Activated B cell treated with CpG ODN at 0.5 μM for 24 hours (primary cell): ENCODE measurements around the gene CLSTN1. TPM values are rescaled to one million over a fixed set of nuclear protein-coding genes. Genes with fewer than 3 reads are reported as not detected.

ENCODE experiments used
- ATAC-seq: fragments of 200-7000 bp; cut with Tn5 transposase; one replicate; pipeline ENCODE4 v1.10.0; 2021; ENCODE audit warnings: low read depth, mild to moderate bottlenecking, moderate library complexity
- CTCF ChIA-PET: fragments of 350-600 bp; sonication (Branson Sonifier 250); formaldehyde crosslinking; loops from one replicate; lab custom pipeline; 2021; ENCODE audit warnings: antibody characterized with exemption; lab: Charles Lee
- POLR2A ChIA-PET: fragments of 350-600 bp; sonication (Branson Sonifier 250); formaldehyde crosslinking; loops from one replicate; lab custom pipeline; 2021; ENCODE audit warnings: antibody characterized with exemption; lab: Charles Lee
- DNase-seq: peaks from one replicate; pipeline ENCODE4 v3.0.0; 2022
- H3K27ac Mint-ChIP-seq: one replicate; pipeline ENCODE4 v1.8.0; 2020; ENCODE audit warnings: mixed read lengths
- H3K27me3 Mint-ChIP-seq: one replicate; pipeline ENCODE4 v1.8.0; 2021; ENCODE audit warnings: mixed read lengths
- H3K36me3 Mint-ChIP-seq: one replicate; pipeline ENCODE4 v1.8.0; 2021; ENCODE audit warnings: low read depth, mixed read lengths
- H3K4me1 Mint-ChIP-seq: one replicate; pipeline ENCODE4 v1.8.0; 2021; ENCODE audit warnings: mixed read lengths
- H3K4me3 Mint-ChIP-seq: one replicate; pipeline ENCODE4 v1.8.0; 2020; ENCODE audit warnings: mild to moderate bottlenecking, mixed read lengths
- H3K9me3 Mint-ChIP-seq: one replicate; pipeline ENCODE4 v1.8.0; 2020; ENCODE audit warnings: mixed read lengths
- intact Hi-C: fragments of 100-400 bp; cut with micrococcal nuclease; formaldehyde crosslinking; loops from one replicate; pipeline ENCODE4 v1.15.1; 2024
- total RNA-seq: library from RNA; stranded (reverse); gene quantifications from 2 replicates; pipeline ENCODE4 v1.2.3, GENCODE V29; 2022
- TF ChIP-seq, protein P1 (sequence below): fragments of 200-600 bp; IDR thresholded peaks from one replicate; pipeline ENCODE4 v1.8.0; 2022; ENCODE audit warnings: antibody characterized with exemption, mild to moderate bottlenecking

The CLSTN1 gene
- total RNA-seq, 1 donor from 2014 or later, result 50.7 TPM

DNA sequence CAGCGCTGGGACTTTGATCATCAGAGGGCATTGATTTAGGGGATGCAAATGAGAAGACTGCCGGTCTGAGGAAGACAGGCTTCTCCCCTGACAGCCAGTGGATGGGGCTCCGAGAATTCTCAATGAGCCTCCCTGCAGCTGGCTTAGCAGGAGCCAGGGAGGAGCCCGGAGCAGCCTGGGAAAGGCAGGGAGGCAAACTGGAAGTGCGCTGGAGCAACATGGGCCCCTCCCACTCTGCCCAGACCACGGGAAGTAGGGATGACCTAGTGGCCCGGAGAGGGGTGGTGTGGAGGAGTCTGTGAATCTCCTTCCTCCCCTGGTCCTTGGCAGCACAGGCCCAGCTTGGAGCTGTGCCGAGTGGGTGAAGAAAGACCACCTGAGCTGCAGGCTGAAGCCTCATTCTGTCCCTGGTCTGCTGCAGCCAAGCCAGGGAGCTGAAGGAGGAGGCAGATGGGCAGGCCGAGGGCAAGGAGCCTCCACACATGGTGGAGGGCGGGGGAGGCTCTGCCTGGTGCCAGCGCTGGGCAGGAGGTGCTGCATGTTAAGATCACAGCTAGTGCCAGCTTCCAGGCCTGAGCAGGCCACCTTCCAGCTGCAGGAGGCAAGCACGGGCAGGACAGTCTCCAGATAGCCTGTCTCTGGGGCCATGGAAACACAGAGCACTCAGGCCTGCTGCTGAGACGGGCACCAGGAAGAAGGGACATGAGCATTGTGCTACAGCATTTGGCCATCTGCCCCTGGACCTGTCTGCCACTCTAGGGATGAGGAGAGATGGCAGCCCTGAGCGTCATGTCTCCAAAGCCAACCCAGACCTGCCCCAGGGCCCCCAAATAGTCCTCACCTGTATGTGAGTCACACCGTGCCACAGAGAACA, 12.2 kb upstream of the CLSTN1 start:
- Mint-ChIP-seq H3K4me3 (no peak overlapping the region), H3K4me1 (no peaks in the 10 kb centered on the region), H3K27me3 (no peaks in the 10 kb centered on the region), H3K9me3 (no peaks in the 10 kb centered on the region), H3K36me3 (no peaks in the 10 kb centered on the region), H3K27ac (no peak overlapping the region)
- intact Hi-C loops, result no loop called here
- no peak for ATAC-seq
- CTCF ChIA-PET, result no interaction called here
- POLR2A ChIA-PET, result interaction anchor here (0.6 kb wide), 1 partner anchor 155 kb away, joined by 3 read pairs; no protein-coding TSS in a partner anchor
- DNase-seq, result no peak
- TF ChIP-seq, protein P1, sequence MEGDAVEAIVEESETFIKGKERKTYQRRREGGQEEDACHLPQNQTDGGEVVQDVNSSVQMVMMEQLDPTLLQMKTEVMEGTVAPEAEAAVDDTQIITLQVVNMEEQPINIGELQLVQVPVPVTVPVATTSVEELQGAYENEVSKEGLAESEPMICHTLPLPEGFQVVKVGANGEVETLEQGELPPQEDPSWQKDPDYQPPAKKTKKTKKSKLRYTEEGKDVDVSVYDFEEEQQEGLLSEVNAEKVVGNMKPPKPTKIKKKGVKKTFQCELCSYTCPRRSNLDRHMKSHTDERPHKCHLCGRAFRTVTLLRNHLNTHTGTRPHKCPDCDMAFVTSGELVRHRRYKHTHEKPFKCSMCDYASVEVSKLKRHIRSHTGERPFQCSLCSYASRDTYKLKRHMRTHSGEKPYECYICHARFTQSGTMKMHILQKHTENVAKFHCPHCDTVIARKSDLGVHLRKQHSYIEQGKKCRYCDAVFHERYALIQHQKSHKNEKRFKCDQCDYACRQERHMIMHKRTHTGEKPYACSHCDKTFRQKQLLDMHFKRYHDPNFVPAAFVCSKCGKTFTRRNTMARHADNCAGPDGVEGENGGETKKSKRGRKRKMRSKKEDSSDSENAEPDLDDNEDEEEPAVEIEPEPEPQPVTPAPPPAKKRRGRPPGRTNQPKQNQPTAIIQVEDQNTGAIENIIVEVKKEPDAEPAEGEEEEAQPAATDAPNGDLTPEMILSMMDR, result no peak

DNA sequence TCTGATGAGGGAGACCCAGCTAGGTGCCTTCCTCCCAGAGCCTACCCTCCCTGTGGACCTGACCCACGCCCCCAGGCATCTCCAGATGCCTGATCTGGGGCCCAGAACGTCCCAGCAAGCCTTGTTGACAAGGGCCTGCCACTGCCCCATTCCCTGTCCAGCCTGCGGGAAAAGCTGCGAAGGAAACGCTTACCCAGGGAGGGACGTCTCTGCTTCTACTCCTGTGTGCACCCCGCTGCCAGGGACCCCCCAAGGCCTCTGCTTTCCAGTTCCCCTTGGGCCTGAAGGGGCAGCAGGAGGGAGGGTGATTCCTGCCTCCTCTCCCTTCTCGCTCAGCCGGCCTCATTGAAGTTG, 11.6 kb upstream of the CLSTN1 start:
- Mint-ChIP-seq H3K9me3 (no peaks in the 10 kb centered on the region), H3K27ac (no peak overlapping the region), H3K4me1 (no peaks in the 10 kb centered on the region), H3K36me3 (no peaks in the 10 kb centered on the region), H3K4me3 (no peak overlapping the region), H3K27me3 (no peaks in the 10 kb centered on the region)
- ChIA-PET POLR2A (interaction anchor here (0.6 kb wide), 2 partner anchors 155 to 705 kb away, joined by 3 read pairs; no protein-coding TSS in a partner anchor), CTCF (no interaction called here)
- TF ChIP-seq, protein P1, result no peak
- DNase-seq (no peak), ATAC-seq (no peak)
- intact Hi-C loops, result no loop called here

GRCh38 chr1:9833632-9834031, 9.9 kb upstream of the CLSTN1 start:
- Mint-ChIP-seq H3K36me3 (no peaks in the 10 kb centered on the region), H3K27me3 (no peaks in the 10 kb centered on the region), H3K9me3 (no peaks in the 10 kb centered on the region), H3K4me3 (no peak overlapping the region), H3K4me1 (no peaks in the 10 kb centered on the region), H3K27ac (no peak overlapping the region)
- ATAC-seq, result no peak
- no peak for DNase-seq
- ChIA-PET CTCF (no interaction called here), POLR2A (no interaction called here)
- intact Hi-C loops, result no loop called here
- TF ChIP-seq, protein P1, result no peak

DNA sequence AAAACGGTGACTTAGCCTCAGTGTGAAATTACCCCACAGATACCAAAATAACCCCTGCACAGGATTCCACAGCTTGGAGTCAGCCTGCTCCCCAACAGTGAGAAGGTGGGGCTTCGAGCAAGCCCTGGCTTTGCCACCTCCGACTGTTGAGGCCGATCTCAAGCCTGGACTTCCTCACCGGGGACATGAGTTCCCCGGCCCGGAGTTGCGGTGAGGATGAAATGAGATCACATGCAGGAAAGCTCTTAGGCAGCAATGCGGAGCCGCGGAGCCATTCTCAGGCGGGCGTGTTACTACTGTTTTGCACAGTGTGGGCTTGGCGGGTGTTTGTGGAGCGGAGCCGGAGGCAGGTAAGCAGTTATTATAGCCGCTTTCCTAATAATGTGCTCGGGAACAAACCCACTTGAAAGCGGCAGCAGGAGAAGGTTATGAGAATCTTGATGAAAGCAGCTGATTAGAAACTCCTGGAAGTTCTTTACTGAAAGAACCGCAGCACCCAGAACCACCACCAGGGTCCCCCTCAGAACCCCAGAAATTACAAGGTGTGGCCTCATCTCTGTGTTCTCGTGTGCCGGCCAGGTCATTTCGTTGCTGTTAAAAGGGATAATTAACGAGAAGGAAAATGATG, 3.9 kb upstream of the CLSTN1 start:
- no peak for DNase-seq
- H3K9me3 Mint-ChIP-seq, result no peaks in the 10 kb centered on the region
- CTCF ChIA-PET, result interaction anchor here (0.6 to 1.3 kb wide), 3 partner anchors 42 to 43 kb away, joined by 3 to 5 read pairs (median 3); no protein-coding TSS in a partner anchor
- TF ChIP-seq, protein P1, result no peak
- POLR2A ChIA-PET, result interaction anchor here (0.6 to 0.7 kb wide), 4 partner anchors 33 to 899 kb away, joined by 3 to 8 read pairs (median 4); no protein-coding TSS in a partner anchor
- H3K27me3 Mint-ChIP-seq, result no peaks in the 10 kb centered on the region
- no peak for ATAC-seq
- H3K36me3 Mint-ChIP-seq, result no peaks in the 10 kb centered on the region
- peaks cover 28% of the 10 kb centered on the region for H3K4me1 Mint-ChIP-seq
- intact Hi-C loops, result no loop called here
- H3K27ac Mint-ChIP-seq, result no peak overlapping the region
- no peak overlapping the region for H3K4me3 Mint-ChIP-seq

DNA sequence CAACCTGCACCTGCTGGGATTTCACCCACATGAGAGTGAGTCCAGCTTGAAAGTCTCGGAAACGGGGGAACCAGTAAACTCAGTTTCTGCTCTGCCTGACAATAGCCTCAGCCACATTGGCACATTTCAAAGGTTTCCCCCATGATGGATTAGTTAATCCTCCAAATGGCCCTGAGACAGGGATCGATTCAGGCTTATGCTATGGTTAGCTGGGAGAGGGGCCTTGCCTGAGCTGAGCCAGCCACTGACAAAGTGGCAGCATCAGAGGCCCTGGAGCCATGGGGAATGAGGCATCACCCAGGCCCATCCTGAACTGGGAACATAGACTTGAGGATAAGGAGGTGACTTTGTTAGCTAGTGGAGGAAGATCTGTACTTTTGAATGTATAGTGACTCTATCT, 2.9 kb upstream of the CLSTN1 start:
- H3K9me3 Mint-ChIP-seq, result no peaks in the 10 kb centered on the region
- TF ChIP-seq, protein P1, result no peak
- peaks cover 38% of the 10 kb centered on the region for H3K4me1 Mint-ChIP-seq
- H3K27me3 Mint-ChIP-seq, result no peaks in the 10 kb centered on the region
- H3K27ac Mint-ChIP-seq, result peak overlapping the region; percentile 57
- DNase-seq (no peak), ATAC-seq (no peak)
- H3K36me3 Mint-ChIP-seq, result no peaks in the 10 kb centered on the region
- intact Hi-C loops, result no loop called here
- CTCF ChIA-PET, result interaction anchor here (1.3 to 2.4 kb wide), 2 partner anchors 17 to 42 kb away, joined by 3 to 12 read pairs; no protein-coding TSS in a partner anchor
- no peak overlapping the region for H3K4me3 Mint-ChIP-seq
- POLR2A ChIA-PET, result interaction anchor here (0.7 to 1.6 kb wide), 3 partner anchors 24 to 898 kb away, joined by 6 to 7 read pairs (median 6); no protein-coding TSS in a partner anchor
